ENCODE measurements around the gene KLHL29.

GRCh38 chr2:23513245-23513871, 128.4 kb downstream of the KLHL29 start:
- TF ChIP-seq CTCF (IDR thresholded peaks at IDR 0.05) (no peak), EP300 (IDR thresholded peaks at IDR 0.05) (no peak), POLR2A (IDR thresholded peaks at IDR 0.05) (no peak)

All from tibial nerve (tissue), 4 donors.